SK-N-SH treated with all-trans-retinoic acid at 6 μM for 48 hours (cell line): ENCODE measurements around the gene DNAJC1.

Source experiments
- ARNTL ChIP-seq: fragments of 450-650 bp; formaldehyde crosslinking; IDR thresholded peaks from 2 replicates; pipeline ENCODE4 v1.5.0; 2020; ENCODE audit warnings: low read depth, mild to moderate bottlenecking, moderate library complexity, borderline replicate concordance
- CREB5 ChIP-seq: fragments of 250-450 bp; sonication (Bioruptor Pico); IDR thresholded peaks from 2 replicates; pipeline ENCODE4 v1.5.1; 2020; ENCODE audit warnings: low read depth, mild to moderate bottlenecking, moderate library complexity
- CSDC2 ChIP-seq: fragments of 250-450 bp; sonication (Bioruptor Pico); IDR thresholded peaks from 2 replicates; pipeline ENCODE4 v1.5.0; 2020; ENCODE audit warnings: mild to moderate bottlenecking, moderate library complexity
- ISL1 ChIP-seq: fragments of 250-450 bp; sonication (Bioruptor Pico); IDR thresholded peaks from 2 replicates; pipeline ENCODE4 v2.1.2; 2022; ENCODE audit warnings: mild to moderate bottlenecking, moderate library complexity
- OSR1 ChIP-seq: fragments of 250-450 bp; sonication (Bioruptor Pico); IDR thresholded peaks from 2 replicates; pipeline ENCODE4 v1.8.0; 2022; ENCODE audit warnings: moderate library complexity, mild to moderate bottlenecking, inconsistent platforms
- PATZ1 ChIP-seq: fragments of 250-450 bp; sonication (Bioruptor Pico); IDR thresholded peaks from 2 replicates; pipeline ENCODE4 v1.8.0; 2020; ENCODE audit warnings: mild to moderate bottlenecking, moderate library complexity, borderline replicate concordance
- RARB ChIP-seq: fragments of 250-450 bp; sonication (Bioruptor Pico); IDR thresholded peaks from 2 replicates; pipeline ENCODE4 v1.8.0; 2021; ENCODE audit warnings: mild to moderate bottlenecking, moderate library complexity
- SNAI2 ChIP-seq: fragments of 250-450 bp; sonication (Bioruptor Pico); IDR thresholded peaks from 2 replicates; pipeline ENCODE4 v1.5.0; 2020; ENCODE audit warnings: mild to moderate bottlenecking, moderate library complexity
- TOX ChIP-seq: fragments of 250-450 bp; sonication (Bioruptor Pico); IDR thresholded peaks from 2 replicates; pipeline ENCODE4 v1.8.0; 2021; ENCODE audit warnings: mild to moderate bottlenecking, moderate library complexity, borderline replicate concordance
- ZFP30 ChIP-seq: fragments of 450-650 bp; formaldehyde crosslinking; IDR thresholded peaks from 2 replicates; pipeline ENCODE4 v1.5.0; 2022; ENCODE audit warnings: mild to moderate bottlenecking, moderate library complexity
- ZNF565 ChIP-seq: fragments of 450-650 bp; formaldehyde crosslinking; conservative IDR thresholded peaks from 2 replicates; pipeline ENCODE4 v1.5.0; 2020; ENCODE audit warnings: low read depth, mild to moderate bottlenecking, moderate library complexity
- ZNF70 ChIP-seq: fragments of 450-650 bp; formaldehyde crosslinking; IDR thresholded peaks from 2 replicates; pipeline ENCODE4 v1.5.0; 2020; ENCODE audit warnings: mild to moderate bottlenecking, moderate library complexity
- ZNF8 ChIP-seq: fragments of 450-650 bp; formaldehyde crosslinking; IDR thresholded peaks from 2 replicates; pipeline ENCODE4 v1.5.0; 2020; ENCODE audit warnings: mild to moderate bottlenecking, moderate library complexity
- TF ChIP-seq, protein P1 (sequence below): fragments of 250-450 bp; sonication (Bioruptor Pico); IDR thresholded peaks from 2 replicates; pipeline ENCODE4 v1.8.0; 2021; ENCODE audit warnings: low read depth, mild to moderate bottlenecking, moderate library complexity, borderline replicate concordance

- TF ChIP-seq SNAI2 (CRISPR knock-in tag) = no peak
- no peak for TF ChIP-seq TOX
- TF ChIP-seq ZNF70 (CRISPR knock-in tag) = no peak
- TF ChIP-seq ISL1 (CRISPR knock-in tag) = no peak
- TF ChIP-seq ZNF565 (CRISPR knock-in tag) = no peak
- no peak for TF ChIP-seq PATZ1 (CRISPR knock-in tag)
- no peak for TF ChIP-seq CSDC2
- TF ChIP-seq RARB (CRISPR knock-in tag) = no peak
- no peak for TF ChIP-seq ZFP30 (CRISPR knock-in tag)
- TF ChIP-seq OSR1 (CRISPR knock-in tag) = no peak
- TF ChIP-seq ZNF8 (CRISPR knock-in tag) = no peak
- TF ChIP-seq, protein P1, sequence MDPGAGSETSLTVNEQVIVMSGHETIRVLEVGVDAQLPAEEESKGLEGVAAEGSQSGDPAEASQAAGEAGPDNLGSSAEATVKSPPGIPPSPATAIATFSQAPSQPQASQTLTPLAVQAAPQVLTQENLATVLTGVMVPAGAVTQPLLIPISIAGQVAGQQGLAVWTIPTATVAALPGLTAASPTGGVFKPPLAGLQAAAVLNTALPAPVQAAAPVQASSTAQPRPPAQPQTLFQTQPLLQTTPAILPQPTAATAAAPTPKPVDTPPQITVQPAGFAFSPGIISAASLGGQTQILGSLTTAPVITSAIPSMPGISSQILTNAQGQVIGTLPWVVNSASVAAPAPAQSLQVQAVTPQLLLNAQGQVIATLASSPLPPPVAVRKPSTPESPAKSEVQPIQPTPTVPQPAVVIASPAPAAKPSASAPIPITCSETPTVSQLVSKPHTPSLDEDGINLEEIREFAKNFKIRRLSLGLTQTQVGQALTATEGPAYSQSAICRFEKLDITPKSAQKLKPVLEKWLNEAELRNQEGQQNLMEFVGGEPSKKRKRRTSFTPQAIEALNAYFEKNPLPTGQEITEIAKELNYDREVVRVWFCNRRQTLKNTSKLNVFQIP (CRISPR knock-in tag) = no peak
- no peak for TF ChIP-seq ARNTL (CRISPR knock-in tag)
- no peak for TF ChIP-seq CREB5 (CRISPR knock-in tag)
Observed at GRCh38 chr10:21771219-21771618, 232.3 kb downstream of the DNAJC1 start.
